ENCODE results near the gene KSR2.
A peak's percentile ranks its signal among the peaks of the same experiment; 100 is the strongest.
"Not testable (repeated sequence)": the region's sequence is repeated elsewhere in the genome, so short reads cannot be mapped to it uniquely, and the experiment has no call there.

Gene KSR2

DNA sequence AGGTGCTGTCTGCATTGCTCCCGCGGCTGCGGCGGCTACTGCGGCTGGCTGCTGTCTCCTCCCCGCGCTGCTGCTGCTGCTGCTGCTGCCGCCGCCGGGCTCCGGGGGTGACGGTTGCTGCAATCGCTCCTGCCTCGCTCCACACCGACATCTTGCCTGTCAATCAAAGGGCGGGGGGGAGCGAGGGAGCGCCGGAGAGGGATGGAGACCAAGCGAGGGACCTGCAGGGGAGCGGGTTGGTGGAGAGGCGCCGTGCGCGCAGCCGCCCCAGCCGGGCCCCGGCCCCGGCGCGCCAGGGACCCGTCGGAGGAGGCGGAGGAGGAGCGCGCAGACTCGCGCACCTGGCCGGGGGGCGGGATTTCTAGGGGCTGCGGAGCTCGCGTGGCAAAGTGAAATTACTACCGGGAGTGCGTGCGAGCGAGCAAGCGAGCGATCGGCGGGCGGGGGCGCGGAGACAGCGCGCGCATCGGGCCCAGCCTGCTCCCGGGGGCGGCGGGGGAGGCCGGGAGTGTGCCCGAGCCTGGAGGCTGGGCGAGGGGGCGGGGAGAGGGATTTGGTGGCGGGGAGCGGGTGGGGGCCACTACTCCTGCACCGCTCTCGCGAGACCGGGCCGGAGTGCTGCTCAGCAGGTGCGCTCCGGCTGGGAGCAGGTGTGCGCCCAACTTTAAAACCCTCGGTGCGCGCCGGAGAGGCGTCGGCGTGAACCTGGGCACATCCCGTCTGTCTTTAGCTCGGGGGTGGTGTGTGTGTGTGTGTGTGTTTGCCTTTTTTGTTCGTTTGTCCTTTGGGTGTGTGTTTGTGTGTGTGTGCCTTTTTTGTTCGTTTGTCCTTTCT lies at the start of gene KSR2:
Gene KSR2, minus strand, starts transcription at position 165 of the 834 bp plus-strand sequence. CDS start 735 bp downstream, outside the sequence.
- DNase-seq, result peak; percentile 48

GRCh38 chr12:118017926-118018325 lies 49.1 kb upstream of the KSR2 start:
- no peak for DNase-seq

GRCh38 chr12:118016424-118017264 lies 47.9 kb upstream of the KSR2 start, which contains the start of gene RFC5:
Gene RFC5 (plus strand): TSS chr12:118016703. CDS start chr12:118016828, 125 bp downstream.
- peak; percentile 97 for DNase-seq

DNA sequence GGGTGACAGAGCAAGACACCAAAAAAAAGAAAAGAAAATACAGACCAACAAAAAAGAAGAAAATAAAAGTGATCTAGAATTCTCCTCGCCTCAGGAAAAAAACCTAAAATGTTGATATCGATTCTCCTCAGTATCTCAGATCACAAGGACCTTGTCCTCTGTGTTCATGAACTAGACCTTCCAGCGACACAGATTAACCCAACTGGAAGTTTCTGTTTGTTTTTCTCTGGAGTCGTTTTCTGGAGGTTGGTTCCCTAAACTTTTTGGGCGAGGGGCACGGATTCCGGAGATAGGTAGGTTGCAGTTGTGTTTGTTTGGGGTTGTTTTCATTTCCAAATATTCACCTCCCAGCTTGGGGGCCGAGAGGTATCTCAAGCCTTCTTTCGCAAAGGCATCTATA lies 47.2 kb upstream of the KSR2 start:
- no peak for DNase-seq

- no peak for DNase-seq
Measured at GRCh38 chr12:118015306-118015705, 46.5 kb upstream of the KSR2 start.

GRCh38 chr12:118013283-118013682 lies 44.5 kb upstream of the KSR2 start:
- DNase-seq, result no peak

DNA sequence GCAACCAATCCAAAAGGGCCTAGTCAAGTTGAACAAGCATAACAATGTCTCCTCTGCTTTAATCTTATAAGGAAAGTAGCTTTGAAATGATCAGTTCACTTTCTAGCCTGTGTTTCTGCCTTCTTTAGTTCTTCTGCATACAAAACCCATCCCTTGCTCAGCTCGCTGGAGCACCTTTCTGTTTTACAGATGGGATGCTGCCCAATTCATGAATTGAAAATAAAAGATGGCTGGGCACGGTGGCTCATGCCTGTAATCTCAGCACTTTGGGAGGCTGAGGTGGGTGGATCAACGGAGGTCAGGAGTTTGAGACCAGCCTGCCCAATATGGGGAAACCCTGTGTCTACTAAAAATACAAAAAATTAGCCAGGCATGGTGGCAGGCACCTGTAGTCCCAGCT lies 43.2 kb upstream of the KSR2 start:
- no peak for DNase-seq

DNA sequence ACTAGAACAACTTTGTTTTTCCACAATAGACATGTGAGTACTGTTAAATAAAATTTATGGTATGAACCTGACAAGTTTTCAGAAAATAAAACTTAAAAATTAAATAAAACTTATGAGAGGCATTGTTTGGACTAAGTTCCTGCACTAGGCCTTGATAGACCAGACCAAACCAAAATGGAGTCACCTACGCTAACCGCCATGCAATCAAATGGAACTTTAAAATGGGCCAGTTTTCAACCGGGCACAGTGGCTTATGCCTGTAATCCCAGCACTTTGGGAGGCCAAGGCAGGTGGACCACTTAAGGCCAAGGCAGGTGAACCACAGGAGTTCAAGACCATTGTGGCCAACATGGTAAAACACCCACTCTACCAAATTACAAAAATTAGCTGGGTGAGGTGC lies 42.6 kb upstream of the KSR2 start:
- DNase-seq, result no peak

- DNase-seq, result no peak
Measured at GRCh38 chr12:118010903-118011302, 42.1 kb upstream of the KSR2 start.

GRCh38 chr12:117999806-118000205 lies 31.0 kb upstream of the KSR2 start:
- DNase-seq, result not testable (repeated sequence)

DNA sequence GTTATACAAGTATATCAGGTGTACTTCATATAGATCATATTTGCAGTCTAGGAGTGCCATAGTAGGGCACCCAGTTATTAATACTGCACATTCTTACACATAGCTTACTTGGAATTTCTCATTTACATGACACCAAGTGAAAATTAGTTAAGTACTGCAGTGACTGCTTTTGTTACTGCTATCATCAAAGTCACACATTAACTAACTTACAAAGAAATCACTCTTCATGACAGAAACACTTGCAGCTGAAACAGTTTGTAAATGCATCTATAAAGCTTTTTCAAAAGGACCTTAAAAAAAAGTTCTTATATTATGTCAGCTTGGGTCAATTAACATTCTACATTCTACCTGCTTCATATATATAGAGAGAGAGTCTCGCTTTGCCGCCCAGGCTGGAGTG lies 29.9 kb upstream of the KSR2 start:
- DNase-seq, result no peak

DNA sequence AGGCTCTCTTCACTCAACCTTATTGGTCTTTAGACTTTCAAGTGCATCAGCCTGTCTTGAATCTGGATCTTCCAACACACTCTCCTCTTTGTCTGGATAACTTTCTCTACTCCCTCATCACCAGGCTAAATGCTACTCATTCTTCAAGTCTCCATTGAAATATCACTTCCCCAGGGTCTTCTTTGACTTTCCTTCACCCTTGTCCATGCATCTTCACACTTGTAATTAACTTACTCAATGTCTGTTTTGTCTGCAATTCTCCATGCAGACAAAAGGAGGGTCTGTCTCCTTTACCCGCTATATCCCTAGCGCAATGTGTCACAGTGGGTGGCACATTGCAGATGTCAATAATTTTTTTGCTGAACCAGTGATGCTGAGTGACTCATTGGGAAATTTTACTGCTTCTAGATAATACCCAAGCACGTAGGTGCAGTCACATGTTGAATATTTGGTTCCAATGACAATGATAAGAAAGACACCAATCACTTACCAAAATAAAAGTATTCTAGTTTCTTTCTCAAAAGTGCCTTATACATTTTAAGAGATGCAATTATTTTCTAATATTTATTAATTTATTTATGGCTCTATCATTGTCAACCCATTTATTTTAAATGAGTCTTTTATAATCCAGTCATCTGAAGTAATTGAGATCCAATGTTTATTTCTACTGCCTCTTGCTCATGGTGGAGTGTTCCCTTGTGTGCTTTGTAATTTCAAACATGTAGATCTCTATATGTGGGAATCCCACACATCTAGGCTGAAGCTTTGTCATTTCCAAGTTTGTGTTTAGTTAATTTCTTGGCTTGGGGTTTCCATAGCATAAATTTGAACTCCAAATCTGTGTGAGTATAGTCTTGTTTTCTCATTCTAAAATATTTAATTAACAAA lies 26.0 kb upstream of the KSR2 start:
- DNase-seq, result no peak

GRCh38 chr12:117986705-117987469 lies 18.1 kb upstream of the KSR2 start:
- DNase-seq, result no peak

GRCh38 chr12:117985182-117985581 lies 16.4 kb upstream of the KSR2 start:
- no peak for DNase-seq

DNA sequence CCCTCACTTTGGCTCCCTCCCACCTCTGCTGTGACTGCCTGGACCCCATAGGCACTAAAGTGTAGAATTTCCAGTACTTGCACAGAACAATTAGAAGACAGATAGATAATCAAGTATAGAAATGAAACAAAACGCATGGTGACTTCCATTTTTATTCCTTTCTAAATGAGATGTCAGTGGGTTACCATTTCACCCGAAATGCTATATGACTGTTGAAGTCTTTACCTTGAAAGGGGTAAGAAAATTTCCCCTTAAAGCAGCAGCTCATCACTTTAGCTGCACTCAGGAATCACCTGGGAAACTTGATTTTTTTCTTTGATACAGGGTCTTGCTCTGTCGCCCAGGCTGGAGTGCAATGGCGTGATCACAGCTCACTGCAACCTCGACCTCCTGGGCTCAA lies 12.5 kb upstream of the KSR2 start:
- no peak for DNase-seq

DNA sequence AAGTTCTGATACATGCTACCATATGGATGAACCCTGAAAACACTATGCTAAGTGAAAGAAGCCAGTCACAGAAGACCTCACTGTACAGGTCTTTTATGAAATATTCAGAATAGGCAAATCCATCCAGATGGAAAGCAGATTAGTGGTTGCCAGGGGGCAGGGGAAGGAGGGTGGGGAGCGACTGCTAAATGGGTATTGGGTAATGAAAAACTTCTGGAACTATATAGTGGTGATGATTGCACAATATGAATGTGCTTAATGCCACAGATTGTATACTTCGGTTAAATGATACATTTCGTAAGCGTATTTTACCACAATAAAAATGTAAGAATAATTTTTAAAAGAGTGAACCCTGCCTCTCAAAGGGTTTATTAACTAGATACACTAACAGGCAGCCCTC lies 11.8 kb upstream of the KSR2 start:
- no peak for DNase-seq

GRCh38 chr12:117977373-117977772 lies 8.6 kb upstream of the KSR2 start:
- no peak for DNase-seq

DNA sequence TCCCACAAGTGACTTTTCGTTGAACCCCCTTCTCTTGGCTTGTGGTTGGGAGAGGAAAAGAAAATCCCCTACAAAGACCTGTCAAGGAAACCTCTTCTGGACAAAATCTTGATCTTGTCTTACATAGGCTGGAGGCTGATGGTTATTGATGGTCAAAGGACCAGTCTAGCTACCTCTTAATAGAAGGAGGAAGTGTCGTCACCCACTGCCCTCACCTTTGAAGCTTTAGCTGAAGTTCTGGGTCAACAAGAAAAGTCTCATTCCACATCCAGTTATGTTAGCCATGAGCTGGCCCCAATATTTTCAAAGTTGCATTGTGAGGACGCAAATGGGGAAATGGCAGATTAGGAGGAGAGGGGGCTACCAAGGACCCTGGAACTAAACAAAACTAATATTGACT lies 6.2 kb upstream of the KSR2 start:
- DNase-seq, result no peak

- DNase-seq, result no peak
Measured at GRCh38 chr12:117972301-117972700, 3.5 kb upstream of the KSR2 start.

DNA sequence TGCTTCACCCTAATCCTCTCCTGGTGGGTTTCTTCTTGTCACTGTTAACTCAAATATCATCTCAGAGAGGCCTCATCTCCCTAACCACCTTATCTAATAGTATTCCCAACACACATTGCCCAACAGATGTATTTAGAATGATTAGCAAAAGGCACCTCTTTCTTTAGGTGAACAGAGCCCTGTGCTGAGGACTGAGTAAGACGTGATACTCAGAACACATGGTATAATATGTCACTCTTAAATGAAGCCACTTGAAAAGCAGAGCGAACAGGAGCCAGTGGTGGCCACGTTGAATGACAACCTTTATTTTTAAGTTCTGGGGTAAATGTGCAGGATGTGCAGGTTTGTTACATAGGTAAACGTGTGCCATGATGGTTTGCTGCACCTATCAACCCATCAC lies 1.5 kb upstream of the KSR2 start:
- no peak for DNase-seq

GRCh38 chr12:117968151-117968789 lies 520 bp downstream of the KSR2 start:
- DNase-seq, result no peak

- no peak for DNase-seq
Measured at GRCh38 chr12:117967512-117967911, 1.3 kb downstream of the KSR2 start.

Measured in CD4-positive, alpha-beta T cell treated with Interleukin-12 subunit alpha and Interleukin-12 subunit beta, for 1 hour (primary cell).